Psoas muscle (tissue), 8 donors: ENCODE results near the gene CSNK2A3. TPM values are rescaled to one million over a fixed set of nuclear protein-coding genes. Genes with fewer than 3 reads are reported as not detected.

Experiments used
- ATAC-seq, 4 donors: fragments of 200-7000 bp; cut with Tn5 transposase; one replicate each; pipeline ENCODE4 v1.9.1; 2020; ENCODE audit warnings: moderate library complexity in 3 of 4, mild to moderate bottlenecking in 2 of 4
- DNase-seq, 2 donors: peaks; one replicate each; pipeline ENCODE4 v3.0.0-alpha.2; 2020
- H3K27ac ChIP-seq: fragments of 200-600 bp; one replicate; pipeline ENCODE4 v1.8.0; 2022
- H3K27me3 ChIP-seq, 3 donors: fragments of 200-600 bp in 1 of 3; one replicate each; pipeline versions ENCODE4 v1.6.1 to v1.8.0; 2013 to 2022; ENCODE audit warnings: low read length in 2 of 3, mild to moderate bottlenecking in 2 of 3, moderate library complexity in 1 of 3; ENCODE audit not compliant: insufficient read depth in 3 of 3
- H3K36me3 ChIP-seq, 2 donors: fragments of 200-600 bp in 1 of 2; one replicate each; pipeline versions ENCODE4 v1.6.1 to v1.8.0; 2013 to 2022; ENCODE audit warnings: low read depth in 1 of 2, mild to moderate bottlenecking in 1 of 2, moderate library complexity in 1 of 2; ENCODE audit not compliant: insufficient read depth in 1 of 2
- H3K4me1 ChIP-seq: fragments of 200-600 bp; one replicate; pipeline ENCODE4 v1.8.0; 2022
- H3K4me3 ChIP-seq: fragments of 200-600 bp; one replicate; pipeline ENCODE4 v1.8.0; 2022; ENCODE audit warnings: mild to moderate bottlenecking
- H3K9me3 ChIP-seq: fragments of 200-600 bp; one replicate; pipeline ENCODE4 v1.8.0; 2022
- WGBS, 3 donors: extraction: QIAGEN DNeasy Blood & Tissue Kit; methylation state at CpG; one replicate each; pipeline versions ENCODE4 v1.1.6 to v1.1.7; 2013; 5-methylcytosine and 5-hydroxymethylcytosine counted together
- intact Hi-C, 2 donors: fragments of 100-400 bp; cut with DNase I; formaldehyde crosslinking; loops; one replicate each; pipeline versions ENCODE4 v1.11.0 to v1.14.2; 2022
- polyA plus RNA-seq, 3 donors: library from polyadenylated mRNA; stranded (reverse); fragments of 200-250 nt; gene quantifications; one replicate each; pipeline ENCODE4 v1.2.3, GENCODE V29; 2013
- total RNA-seq, 4 donors: library from RNA; stranded (reverse); fragmentation: NEBNext Ultra II Directional in 2 of 4; extraction: Animal tissue kit (Norgen Biotek cat#: 25700) in 2 of 4; gene quantifications; one replicate each; pipeline versions ENCODE4 v1.2.1 to v1.2.4, GENCODE V29; 2021 to 2023
- TF ChIP-seq, protein P1 (sequence below): fragments of 200-600 bp; IDR thresholded peaks from one replicate; pipeline ENCODE4 v1.8.0; 2022; ENCODE audit warnings: antibody characterized with exemption
- donor health status: healthy with polysubstance abuse.
- donor health status: DM: no; HTN: no; CAD: no; lungs with moderate emphysema.
- donor health status: Bipolar disorder and iron deficiency.
- donor health status: healthy.
- donor health status: DM: yes; HTN: yes; CAD: no.
- donor health status: DM: no; HTN: no; CAD: no.
- donor health status: DM: no; HTN: no; CAD: no.
- donor health status: DM: yes; HTN: yes; CAD: no.

Gene CSNK2A3
- total and polyA plus RNA-seq, 7 donors, result 0.52 to 2.0 (median 1.3) TPM; not detected in 1

DNA sequence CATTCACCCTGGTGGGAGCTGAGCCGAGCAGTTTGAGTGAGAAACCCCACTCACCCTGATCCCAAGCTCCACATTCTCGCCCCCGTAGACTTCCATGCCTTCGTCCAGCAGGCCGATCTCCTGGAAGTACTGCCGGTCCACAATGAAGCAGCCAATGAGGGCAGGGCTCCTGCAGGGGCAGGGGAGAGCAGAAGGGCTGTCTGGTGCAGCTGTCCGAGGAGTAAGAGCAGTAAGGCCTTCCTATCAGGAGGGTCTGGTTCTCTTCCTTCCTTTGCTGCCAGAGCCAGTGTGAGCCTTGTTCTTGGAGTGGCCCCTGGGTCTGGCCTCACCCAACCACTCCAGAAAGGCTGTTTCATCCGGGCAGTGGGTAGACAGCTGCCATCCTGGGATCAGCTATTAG lies 19.4 kb upstream of the CSNK2A3 start:
- no peak for DNase-seq
- Histone ChIP-seq H3K4me1 (no peaks in the 10 kb centered on the region), H3K27me3 (no peaks in the 10 kb centered on the region), H3K27ac (no peak overlapping the region), H3K4me3 (no peak overlapping the region), H3K36me3 (no peaks in the 10 kb centered on the region), H3K9me3 (no peaks in the 10 kb centered on the region)
- TF ChIP-seq, protein P1, sequence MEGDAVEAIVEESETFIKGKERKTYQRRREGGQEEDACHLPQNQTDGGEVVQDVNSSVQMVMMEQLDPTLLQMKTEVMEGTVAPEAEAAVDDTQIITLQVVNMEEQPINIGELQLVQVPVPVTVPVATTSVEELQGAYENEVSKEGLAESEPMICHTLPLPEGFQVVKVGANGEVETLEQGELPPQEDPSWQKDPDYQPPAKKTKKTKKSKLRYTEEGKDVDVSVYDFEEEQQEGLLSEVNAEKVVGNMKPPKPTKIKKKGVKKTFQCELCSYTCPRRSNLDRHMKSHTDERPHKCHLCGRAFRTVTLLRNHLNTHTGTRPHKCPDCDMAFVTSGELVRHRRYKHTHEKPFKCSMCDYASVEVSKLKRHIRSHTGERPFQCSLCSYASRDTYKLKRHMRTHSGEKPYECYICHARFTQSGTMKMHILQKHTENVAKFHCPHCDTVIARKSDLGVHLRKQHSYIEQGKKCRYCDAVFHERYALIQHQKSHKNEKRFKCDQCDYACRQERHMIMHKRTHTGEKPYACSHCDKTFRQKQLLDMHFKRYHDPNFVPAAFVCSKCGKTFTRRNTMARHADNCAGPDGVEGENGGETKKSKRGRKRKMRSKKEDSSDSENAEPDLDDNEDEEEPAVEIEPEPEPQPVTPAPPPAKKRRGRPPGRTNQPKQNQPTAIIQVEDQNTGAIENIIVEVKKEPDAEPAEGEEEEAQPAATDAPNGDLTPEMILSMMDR, result no peak
- intact Hi-C loops, result no loop called here
- ATAC-seq, result no peak
- WGBS, 3 donors, result 94 to 97% (median 95%) methylated on average over 8 of the region's 8 CpGs

DNA sequence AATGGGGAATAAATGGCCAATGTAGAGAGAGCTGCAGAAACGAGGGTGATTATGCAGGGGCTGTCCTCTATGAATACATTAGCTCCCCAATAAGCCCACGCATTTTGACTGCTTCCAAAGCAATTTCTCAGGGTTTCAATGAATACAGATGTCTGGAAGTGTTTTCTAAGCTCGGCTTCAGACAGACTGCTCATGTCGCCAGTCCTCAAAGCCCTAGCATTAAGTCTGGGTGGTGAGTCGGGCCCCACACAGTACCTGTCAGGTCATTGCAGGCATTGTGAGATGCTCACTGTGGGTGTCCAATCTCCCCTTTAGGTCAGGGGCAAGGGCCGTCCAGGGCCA lies 17.9 kb upstream of the CSNK2A3 start:
- H3K36me3 ChIP-seq, result no peaks in the 10 kb centered on the region
- TF ChIP-seq, protein P1, result no peak
- ATAC-seq (no peak), DNase-seq (no peak)
- no peak overlapping the region for H3K4me3 ChIP-seq
- intact Hi-C loops, result no loop called here
- no peaks in the 10 kb centered on the region for H3K9me3 ChIP-seq
- H3K27ac ChIP-seq, result no peak overlapping the region
- no peaks in the 10 kb centered on the region for H3K4me1 ChIP-seq
- 77 to 89% (median 82%) methylated on average over 6 of the region's 6 CpGs for WGBS, 3 donors
- H3K27me3 ChIP-seq, result no peaks in the 10 kb centered on the region

DNA sequence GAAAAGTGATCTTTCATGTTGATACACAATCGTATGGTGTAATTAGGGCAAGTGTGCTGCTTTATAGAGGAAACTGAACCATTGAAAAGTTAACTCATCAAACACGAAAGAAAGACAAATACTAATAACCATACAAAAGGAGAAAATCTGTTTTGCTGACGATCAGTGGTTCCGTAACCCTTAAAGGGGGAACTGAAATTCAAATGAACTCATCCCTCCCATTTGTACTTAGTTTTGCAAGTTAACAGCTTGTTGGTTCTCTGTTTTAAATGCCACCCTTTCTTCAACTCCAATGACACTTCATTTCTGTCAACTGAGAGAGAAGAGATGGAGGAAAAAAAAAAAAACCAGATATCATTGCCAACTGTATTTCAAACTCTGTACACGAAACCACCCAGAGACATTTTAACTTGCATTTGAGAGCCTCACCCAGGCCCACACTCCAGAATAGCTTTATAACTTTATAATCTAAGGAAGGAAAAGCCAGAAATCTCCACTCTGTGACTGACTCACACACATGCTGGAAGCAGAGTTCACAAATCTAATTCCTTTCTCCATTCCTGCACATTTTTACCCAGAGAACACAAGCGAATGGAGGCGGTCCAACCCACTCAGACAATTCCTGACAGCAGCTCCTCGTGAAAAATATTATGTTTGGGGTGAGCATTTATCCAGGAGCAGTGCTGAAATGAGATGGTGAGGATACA lies 17.4 kb upstream of the CSNK2A3 start:
- H3K27me3 ChIP-seq, result no peaks in the 10 kb centered on the region
- H3K9me3 ChIP-seq, result no peaks in the 10 kb centered on the region
- intact Hi-C loops, result no loop called here
- H3K36me3 ChIP-seq, result no peaks in the 10 kb centered on the region
- no peak overlapping the region for H3K4me3 ChIP-seq
- ATAC-seq (no peak), DNase-seq (no peak)
- 73 to 86% (median 74%) methylated on average over 8 of the region's 8 CpGs for WGBS, 3 donors
- no peaks in the 10 kb centered on the region for H3K4me1 ChIP-seq
- TF ChIP-seq, protein P1, result no peak
- no peak overlapping the region for H3K27ac ChIP-seq

DNA sequence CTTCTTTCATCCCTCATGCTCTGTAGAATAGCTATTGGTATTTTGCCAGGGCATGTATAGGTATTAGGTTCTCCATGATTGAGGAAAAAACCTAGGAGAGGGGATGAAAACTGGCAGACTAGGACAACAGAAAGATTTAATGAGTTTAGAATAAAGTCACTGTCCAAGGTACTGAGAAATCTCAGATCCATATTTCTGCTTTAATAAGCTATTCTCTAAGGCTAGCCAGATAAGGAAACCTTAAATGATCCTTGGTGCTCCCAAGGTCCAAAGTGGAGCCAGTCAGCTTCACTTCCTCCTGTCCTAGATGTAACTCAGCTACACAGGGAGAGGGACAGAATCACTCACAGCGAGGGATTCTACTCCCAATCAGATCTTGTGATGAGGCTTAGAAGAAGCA lies 13.7 kb upstream of the CSNK2A3 start:
- Histone ChIP-seq H3K27ac (no peak overlapping the region), H3K36me3 (no peaks in the 10 kb centered on the region), H3K27me3 (no peaks in the 10 kb centered on the region), H3K4me1 (no peaks in the 10 kb centered on the region), H3K4me3 (no peak overlapping the region), H3K9me3 (no peaks in the 10 kb centered on the region)
- no peak for DNase-seq
- TF ChIP-seq, protein P1, result no peak
- intact Hi-C loops, result no loop called here
- no peak for ATAC-seq
- WGBS, 3 donors, result 90 to 100% (median 99%) methylated on average over 1 of the region's 1 CpG

DNA sequence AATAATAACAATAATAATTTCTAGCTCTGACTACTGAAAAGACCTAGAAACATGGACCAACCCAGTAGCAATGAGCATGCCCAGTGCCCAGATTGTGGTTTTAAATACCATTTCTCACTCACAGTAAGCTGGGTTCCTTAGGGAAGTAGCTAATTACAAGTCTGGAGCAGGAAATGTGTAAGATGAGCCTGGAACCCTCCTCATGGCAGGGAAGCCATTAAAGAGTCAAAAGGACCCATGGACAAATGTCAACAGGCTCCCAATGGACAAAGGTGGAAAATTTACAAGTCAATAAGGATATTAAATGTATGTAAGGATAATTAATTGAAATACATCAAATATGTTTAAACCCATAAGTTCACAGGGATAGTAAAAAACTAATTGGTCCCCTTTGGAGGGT lies 10.6 kb upstream of the CSNK2A3 start:
- intact Hi-C loops, result no loop called here
- DNase-seq (no peak), ATAC-seq (no peak)
- no peaks in the 10 kb centered on the region for H3K9me3 ChIP-seq
- no peaks in the 10 kb centered on the region for H3K36me3 ChIP-seq
- TF ChIP-seq, protein P1, result no peak
- no peak overlapping the region for H3K27ac ChIP-seq
- H3K4me3 ChIP-seq, result no peak overlapping the region
- H3K4me1 ChIP-seq, result no peaks in the 10 kb centered on the region
- no peaks in the 10 kb centered on the region for H3K27me3 ChIP-seq
